Esophagus (tissue), 2 donors: ENCODE data around the gene OXSR1. TPM values are rescaled to one million over a fixed set of nuclear protein-coding genes. Genes with fewer than 3 reads are reported as not detected.
A peak's percentile ranks its signal among the peaks of the same experiment; 100 is the strongest.

Experiments
- H3K27ac ChIP-seq, 2 donors: one replicate each; pipeline ENCODE4 v1.5.1; 2013; ENCODE audit warnings: low read depth in 2 of 2, mild to moderate bottlenecking in 2 of 2, inconsistent platforms in 1 of 2, low read length in 1 of 2, moderate library complexity in 1 of 2
- H3K27me3 ChIP-seq, 2 donors: one replicate each; pipeline ENCODE4 v1.6.1; 2013; ENCODE audit warnings: low read length in 2 of 2, control low read depth in 1 of 2, mild to moderate bottlenecking in 1 of 2; ENCODE audit not compliant: insufficient read depth in 2 of 2, control insufficient read depth in 1 of 2
- H3K36me3 ChIP-seq, 2 donors: one replicate each; pipeline ENCODE4 v1.6.1; 2013; ENCODE audit warnings: low read length in 1 of 2; ENCODE audit not compliant: control insufficient read depth in 2 of 2, insufficient read depth in 2 of 2
- H3K4me1 ChIP-seq, 2 donors: one replicate each; pipeline ENCODE4 v1.6.1; 2013; ENCODE audit warnings: low read length in 1 of 2; ENCODE audit not compliant: control insufficient read depth in 2 of 2, insufficient read depth in 2 of 2
- H3K4me3 ChIP-seq, 2 donors: one replicate each; pipeline ENCODE4 v1.5.1; 2013; ENCODE audit warnings: low read length in 2 of 2, mild to moderate bottlenecking in 2 of 2, low read depth in 1 of 2, moderate library complexity in 1 of 2
- H3K9me3 ChIP-seq, 2 donors: one replicate each; pipeline ENCODE4 v1.6.1; 2013; ENCODE audit warnings: mild to moderate bottlenecking in 2 of 2, low read depth in 1 of 2, low read length in 1 of 2, moderate library complexity in 1 of 2; ENCODE audit not compliant: control insufficient read depth in 2 of 2, insufficient read depth in 1 of 2
- WGBS, 2 donors: extraction: QIAGEN DNeasy Blood & Tissue Kit; methylation state at CpG; one replicate each; pipeline ENCODE4 v1.1.7; 2013; 5-methylcytosine and 5-hydroxymethylcytosine counted together
- polyA plus RNA-seq, 2 donors: library from polyadenylated mRNA; stranded (reverse); fragments of 200-250 nt; gene quantifications; one replicate each; pipeline ENCODE4 v1.2.3, GENCODE V29; 2013
- donor health status: healthy with polysubstance abuse.
- donor health status: Bipolar disorder and iron deficiency.

OXSR1 gene
- polyA plus RNA-seq, 2 donors, result 21.7 to 27.5 TPM

DNA sequence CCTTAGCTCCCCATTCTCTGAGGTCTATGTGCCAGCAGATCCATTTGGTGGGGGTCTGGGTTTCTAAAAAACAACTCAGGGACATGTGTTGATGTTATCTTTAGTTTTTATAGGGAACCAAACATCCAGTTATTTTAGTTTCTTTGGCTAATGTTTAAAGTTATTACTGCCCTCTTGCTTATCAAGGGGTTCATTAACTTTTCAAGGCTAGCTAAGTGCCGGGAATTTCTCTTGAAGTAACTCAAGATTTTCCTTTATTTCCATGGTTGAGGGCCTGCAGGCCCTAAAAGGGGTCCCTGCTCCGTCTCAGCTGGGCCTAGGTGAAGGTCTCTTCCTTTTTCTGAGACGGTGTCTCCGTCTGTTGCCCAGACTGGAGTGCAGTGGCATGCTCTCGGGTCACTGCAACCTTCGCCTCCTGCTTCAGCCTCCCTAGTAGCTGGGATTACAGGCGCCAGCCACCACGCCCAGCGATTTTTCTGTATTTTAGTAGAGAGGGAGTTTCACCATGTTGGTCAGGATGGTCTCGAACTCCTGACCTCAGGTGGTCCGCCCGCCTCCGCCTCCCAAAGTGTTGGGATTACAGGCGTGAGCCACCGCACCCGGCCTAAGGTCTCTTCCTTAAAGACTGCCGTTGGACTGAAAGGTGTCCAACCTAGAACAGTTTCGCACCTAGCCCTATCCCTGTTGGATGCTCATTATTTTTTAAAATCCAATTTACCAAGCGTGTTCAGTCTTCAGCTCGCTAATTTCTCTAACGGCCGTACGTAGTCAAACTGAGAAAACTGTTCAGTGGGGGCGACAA, 1.3 kb upstream of the OXSR1 start:
- peak overlapping the region; percentile 95 to 99 for H3K27ac ChIP-seq
- no peaks in the 10 kb centered on the region for H3K36me3 ChIP-seq
- H3K9me3 ChIP-seq, result no peaks in the 10 kb centered on the region
- peaks cover 0 to 2% of the 10 kb centered on the region in 2 donors for H3K4me1 ChIP-seq
- peak overlapping the region; percentile 84 to 91 for H3K4me3 ChIP-seq
- WGBS, 2 donors, result 64 to 68% methylated on average over 24 of the region's 24 CpGs
- no peaks in the 10 kb centered on the region for H3K27me3 ChIP-seq

DNA sequence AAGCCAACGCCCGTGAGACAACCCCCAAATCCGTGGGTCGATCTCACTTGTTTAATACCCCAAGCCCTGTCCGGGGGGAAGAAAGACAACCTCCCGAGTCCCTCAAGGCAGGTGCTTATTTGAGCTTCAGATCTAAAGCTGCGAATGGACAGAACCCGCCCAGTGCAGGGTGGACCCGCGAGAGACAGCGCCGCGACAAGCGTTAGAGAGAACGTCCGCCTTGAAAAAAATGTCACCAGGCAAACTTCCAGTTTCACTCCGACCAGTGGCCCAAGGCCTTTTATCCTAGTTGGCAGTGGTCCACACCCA, 740 bp upstream of the OXSR1 start:
- Histone ChIP-seq H3K27ac (peak overlapping the region; percentile 95 to 99), H3K36me3 (no peaks in the 10 kb centered on the region), H3K4me1 (peaks cover 0 to 2% of the 10 kb centered on the region in 2 donors), H3K4me3 (peak overlapping the region; percentile 84 to 91), H3K9me3 (no peaks in the 10 kb centered on the region), H3K27me3 (no peaks in the 10 kb centered on the region)
- WGBS, 2 donors, result 1 to 2% methylated on average over 17 of the region's 17 CpGs

DNA sequence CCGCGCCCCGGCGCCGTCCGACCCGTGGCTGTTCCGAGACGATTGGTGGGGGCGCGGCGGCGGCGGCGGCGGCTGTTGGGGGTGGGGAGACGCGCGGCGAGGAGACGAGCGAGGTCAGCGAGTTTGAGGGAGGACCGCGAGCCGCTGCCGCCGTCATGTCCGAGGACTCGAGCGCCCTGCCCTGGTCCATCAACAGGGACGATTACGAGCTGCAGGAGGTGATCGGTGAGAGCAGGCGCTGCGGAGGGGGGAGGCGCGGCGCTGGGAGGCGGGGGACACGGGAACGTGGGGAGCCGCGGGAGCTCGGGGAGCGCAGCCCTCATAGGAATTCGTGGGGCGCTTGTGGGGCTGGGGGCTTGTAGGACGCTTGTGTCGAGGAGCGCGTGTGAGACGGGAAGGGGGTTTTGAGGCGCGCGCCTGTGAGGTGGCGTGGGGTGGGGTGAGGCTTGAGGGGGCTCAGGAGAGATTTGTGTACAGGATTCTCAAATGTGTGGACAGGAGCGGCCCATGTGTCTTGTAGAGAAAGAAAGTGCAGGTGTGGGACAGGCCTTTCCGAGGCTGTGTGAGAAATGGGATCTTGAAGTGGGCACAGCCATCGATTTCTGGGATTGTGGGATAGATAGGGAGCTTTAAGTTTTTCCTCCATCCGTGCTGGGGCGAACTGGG, 518 bp downstream of the OXSR1 start:
- WGBS, 2 donors, result 0 to 1% methylated on average over 53 to 62 of the region's 62 CpGs
- no peaks in the 10 kb centered on the region for H3K36me3 ChIP-seq
- peak overlapping the region; percentile 84 to 91 for H3K4me3 ChIP-seq
- H3K27ac ChIP-seq, result peak overlapping the region; percentile 96 to 99
- H3K4me1 ChIP-seq, result peaks cover 0 to 2% of the 10 kb centered on the region in 2 donors
- H3K9me3 ChIP-seq, result no peaks in the 10 kb centered on the region
- no peaks in the 10 kb centered on the region for H3K27me3 ChIP-seq

DNA sequence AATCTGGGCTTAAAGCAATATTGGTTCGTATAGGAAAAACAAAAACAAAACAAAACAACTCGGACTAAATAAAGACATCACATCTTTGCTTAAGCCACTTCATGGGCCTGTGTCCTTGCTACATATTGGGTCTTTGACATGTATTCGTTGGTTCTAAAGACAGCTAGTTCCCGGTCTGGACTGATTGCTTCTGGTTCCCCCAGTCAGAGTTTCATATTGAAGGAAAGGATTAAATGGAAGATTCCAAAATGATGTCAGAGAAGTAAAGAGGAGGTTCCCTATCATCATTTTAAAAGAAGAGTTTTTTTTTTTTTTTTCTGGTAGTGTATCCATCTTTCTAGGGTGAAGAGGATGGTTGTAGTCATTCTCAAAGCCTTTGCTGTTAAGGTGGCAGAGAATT, 2.3 kb downstream of the OXSR1 start:
- 87 to 88% methylated on average over 4 of the region's 4 CpGs for WGBS, 2 donors
- peak overlapping the region in 1 of 2 donors; percentile 84 for H3K4me3 ChIP-seq
- no peaks in the 10 kb centered on the region for H3K27me3 ChIP-seq
- peaks cover 0 to 2% of the 10 kb centered on the region in 2 donors for H3K4me1 ChIP-seq
- no peak overlapping the region for H3K27ac ChIP-seq
- H3K36me3 ChIP-seq, result no peaks in the 10 kb centered on the region
- no peaks in the 10 kb centered on the region for H3K9me3 ChIP-seq

DNA sequence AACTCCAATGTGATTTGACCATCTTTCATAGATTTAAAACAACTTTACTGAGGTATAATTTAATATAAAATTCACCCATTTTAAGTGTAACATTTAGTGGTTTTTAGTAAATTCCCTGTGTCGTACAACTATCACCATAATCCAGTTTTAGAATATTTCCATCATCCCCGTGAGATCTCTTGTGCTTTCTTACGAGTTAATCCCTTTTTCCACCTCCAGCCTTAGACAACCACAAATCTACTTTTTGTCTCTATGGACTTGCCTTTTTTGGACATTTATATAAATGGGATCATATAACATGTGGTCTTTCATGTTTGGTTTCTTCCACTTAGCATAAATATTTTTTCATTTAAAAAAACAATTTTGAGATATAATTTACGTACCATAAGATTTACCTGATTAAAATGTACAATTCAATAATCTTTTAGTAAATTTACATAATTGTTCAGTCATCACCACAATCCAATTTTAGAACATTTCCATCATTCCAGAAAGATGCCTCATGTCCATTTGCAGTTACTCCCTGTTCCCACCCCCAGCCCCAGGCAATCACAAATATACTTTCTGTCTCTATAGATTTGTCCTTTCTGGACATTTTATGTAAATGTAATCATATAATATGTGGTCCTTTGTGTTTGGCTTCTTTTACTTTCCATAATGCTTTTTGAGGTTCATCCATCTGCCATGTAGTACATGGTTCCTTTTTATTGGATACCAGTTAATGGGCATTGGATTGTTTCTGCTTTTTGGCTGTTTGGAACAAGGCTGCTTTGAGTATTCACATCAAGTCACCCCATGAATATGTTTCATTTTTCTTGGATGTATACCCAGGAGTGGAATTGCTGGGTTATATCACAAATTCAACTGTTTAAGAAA, 3.1 kb downstream of the OXSR1 start:
- WGBS, 2 donors, result 91 to 93% methylated on average over 4 of the region's 4 CpGs
- no peaks in the 10 kb centered on the region for H3K27me3 ChIP-seq
- H3K9me3 ChIP-seq, result no peaks in the 10 kb centered on the region
- H3K36me3 ChIP-seq, result no peaks in the 10 kb centered on the region
- peak overlapping the region in 1 of 2 donors; percentile 84 for H3K4me3 ChIP-seq
- no peak overlapping the region for H3K27ac ChIP-seq
- peaks cover 0 to 2% of the 10 kb centered on the region in 2 donors for H3K4me1 ChIP-seq

DNA sequence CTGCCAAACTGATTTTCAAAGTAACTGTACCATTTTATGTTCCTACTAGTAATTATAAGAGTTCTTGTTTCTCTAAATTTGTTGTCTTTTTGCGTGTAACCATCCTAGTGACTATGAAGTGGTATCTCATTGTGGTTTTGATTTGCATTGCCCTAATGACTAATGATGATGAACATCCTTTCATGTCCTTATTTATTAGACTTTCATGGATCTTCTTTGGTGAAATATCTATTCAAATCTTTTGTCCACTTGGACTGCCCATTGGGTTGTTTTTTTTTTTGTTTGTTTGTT, 3.6 kb downstream of the OXSR1 start:
- H3K4me1 ChIP-seq, result peaks cover 0 to 2% of the 10 kb centered on the region in 2 donors

DNA sequence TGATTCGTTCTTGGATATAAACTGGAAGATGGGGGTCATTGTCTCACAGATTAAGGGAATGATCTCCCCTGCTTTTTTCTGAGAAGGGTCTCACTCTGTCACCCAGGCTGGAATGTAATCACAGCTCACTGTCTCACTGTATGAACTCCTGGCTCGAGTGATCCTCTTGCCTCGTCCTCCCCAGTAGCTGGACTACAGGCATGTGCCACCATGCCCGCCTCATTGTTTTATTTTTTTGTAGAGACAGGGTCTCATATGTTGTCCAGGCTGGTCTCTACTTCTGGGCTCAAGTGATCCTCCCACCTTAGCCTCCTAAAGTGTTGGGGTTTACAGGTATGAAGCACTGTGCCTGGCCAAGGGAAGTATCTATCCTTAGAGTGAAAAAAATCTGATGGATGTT, 5.4 kb downstream of the OXSR1 start:
- H3K4me1 ChIP-seq, result no peaks in the 10 kb centered on the region
- H3K4me3 ChIP-seq, result no peak overlapping the region
- H3K9me3 ChIP-seq, result no peaks in the 10 kb centered on the region
- no peaks in the 10 kb centered on the region for H3K36me3 ChIP-seq
- 85 to 89% methylated on average over 4 of the region's 4 CpGs for WGBS, 2 donors
- no peaks in the 10 kb centered on the region for H3K27me3 ChIP-seq
- no peak overlapping the region for H3K27ac ChIP-seq

More for the DNA sequence above, 3.6 kb downstream of the OXSR1 start:
- Histone ChIP-seq H3K36me3 (no peaks in the 10 kb centered on the region), H3K27ac (no peak overlapping the region), H3K27me3 (no peaks in the 10 kb centered on the region), H3K4me3 (no peak overlapping the region), H3K9me3 (no peaks in the 10 kb centered on the region)
- 69 to 71% methylated on average over 1 of the region's 1 CpG for WGBS, 2 donors

DNA sequence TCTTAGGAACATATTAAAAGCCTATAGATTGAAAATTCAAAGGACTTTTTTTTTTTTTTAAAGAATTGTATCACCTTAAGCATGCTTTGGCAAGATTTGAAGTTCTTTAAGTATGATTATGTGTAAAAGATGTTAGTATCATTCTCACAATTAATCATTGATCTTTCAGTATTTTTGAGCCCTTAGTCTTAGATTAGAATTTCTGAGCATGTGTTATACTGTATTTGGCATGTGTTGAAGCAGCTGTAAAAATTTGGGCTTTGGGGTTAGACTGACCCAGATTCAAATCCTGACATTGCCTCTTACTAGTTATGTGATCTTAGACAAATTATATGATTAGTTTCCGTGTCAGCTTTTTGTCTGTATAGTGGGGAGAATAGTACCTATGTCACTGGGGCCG, 6.3 kb downstream of the OXSR1 start:
- WGBS, 2 donors, result 78 to 85% methylated on average over 2 of the region's 2 CpGs
- Histone ChIP-seq H3K36me3 (no peaks in the 10 kb centered on the region), H3K4me3 (no peak overlapping the region), H3K27me3 (no peaks in the 10 kb centered on the region), H3K9me3 (no peaks in the 10 kb centered on the region), H3K4me1 (no peaks in the 10 kb centered on the region), H3K27ac (no peak overlapping the region)

DNA sequence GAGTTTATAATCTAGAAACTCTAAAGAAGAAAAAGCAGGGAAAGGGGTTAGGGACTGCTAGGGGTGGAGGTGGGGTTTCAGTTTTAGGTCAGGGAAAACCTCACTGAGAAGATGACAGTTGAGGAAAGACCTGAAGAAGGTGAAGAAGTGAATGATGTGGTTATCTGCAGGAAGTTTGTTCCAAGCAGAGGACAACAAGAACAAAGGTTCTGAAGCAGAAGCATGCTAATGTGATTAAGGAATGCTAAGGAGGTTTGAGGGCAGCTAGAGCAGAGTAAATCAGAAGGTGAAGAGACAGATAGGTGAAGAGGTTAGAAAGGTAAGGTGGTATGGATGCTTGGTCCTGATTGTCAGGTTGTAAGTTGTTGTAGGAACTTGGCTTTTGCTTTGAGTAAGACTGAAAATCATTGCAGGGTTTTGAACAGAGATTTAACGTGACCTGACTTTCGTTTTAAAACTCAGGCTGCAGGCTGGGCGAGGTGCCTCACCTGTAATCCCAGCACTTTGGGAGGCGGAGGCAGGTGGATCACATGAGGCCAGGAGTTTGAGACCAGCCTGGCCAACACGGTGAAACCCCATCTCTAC, 8.6 kb downstream of the OXSR1 start:
- H3K36me3 ChIP-seq, result no peaks in the 10 kb centered on the region
- no peaks in the 10 kb centered on the region for H3K9me3 ChIP-seq
- H3K4me3 ChIP-seq, result no peak overlapping the region
- no peaks in the 10 kb centered on the region for H3K27me3 ChIP-seq
- no peaks in the 10 kb centered on the region for H3K4me1 ChIP-seq
- 57 to 73% methylated on average over 5 of the region's 5 CpGs for WGBS, 2 donors
- peak overlapping the region in 1 of 2 donors; percentile 20 for H3K27ac ChIP-seq
